IMR-90 (cell line): ENCODE data around the gene LDHD.

Experiments used
- BHLHE40 ChIP-seq: fragments of 150-350 bp; IDR thresholded peaks from 2 replicates; pipeline ENCODE4 v1.6.1; 2016; ENCODE audit warnings: mild to moderate bottlenecking, low read depth, low read length
- CEBPB ChIP-seq: IDR thresholded peaks from 2 replicates; pipeline ENCODE4 v1.6.1; 2012; ENCODE audit warnings: low read depth, low read length, improper control_type of control experiment
- FOS ChIP-seq: fragments of 150-350 bp; IDR thresholded peaks from 2 replicates; pipeline ENCODE4 v1.6.1; 2016; ENCODE audit warnings: low read depth, low read length
- MAFK ChIP-seq: IDR thresholded peaks from 2 replicates; pipeline ENCODE4 v1.6.1; 2012; ENCODE audit warnings: low read depth, low read length, improper control_type of control experiment
- MAZ ChIP-seq: IDR thresholded peaks from 2 replicates; pipeline ENCODE4 v1.6.1; 2012; ENCODE audit warnings: low read depth, mild to moderate bottlenecking, low read length, improper control_type of control experiment, moderate library complexity, borderline replicate concordance
- MXI1 ChIP-seq: IDR thresholded peaks from 2 replicates; pipeline ENCODE4 v1.6.1; 2012; ENCODE audit warnings: low read depth, mild to moderate bottlenecking, low read length, moderate library complexity, borderline replicate concordance
- POLR2A ChIP-seq: IDR thresholded peaks from 2 replicates; pipeline ENCODE4 v1.6.1; 2012; ENCODE audit warnings: mild to moderate bottlenecking, low read depth, low read length
- RAD21 ChIP-seq: IDR thresholded peaks from 2 replicates; pipeline ENCODE4 v1.6.1; 2012; ENCODE audit warnings: low read length, improper control_type of control experiment
- RCOR1 ChIP-seq: IDR thresholded peaks from 2 replicates; pipeline ENCODE4 v1.6.1; 2012; ENCODE audit warnings: mild to moderate bottlenecking, low read length, improper control_type of control experiment; ENCODE audit not compliant: insufficient replicate concordance
- RFX5 ChIP-seq: IDR thresholded peaks from 2 replicates; pipeline ENCODE4 v1.8.0; 2012; ENCODE audit warnings: low read depth, mild to moderate bottlenecking, low read length, moderate library complexity
- SMC3 ChIP-seq: fragments of 150-350 bp; IDR thresholded peaks from 2 replicates; pipeline ENCODE4 v1.6.1; 2016; ENCODE audit warnings: low read depth, mild to moderate bottlenecking, antibody characterized with exemption, low read length, moderate library complexity
- TF ChIP-seq, protein P1 (sequence below): conservative IDR thresholded peaks from 2 replicates; pipeline ENCODE4 v1.5.1; 2012; ENCODE audit warnings: mild to moderate bottlenecking, low read depth, low read length, improper control_type of control experiment
- TF ChIP-seq, protein P2 (sequence below): fragments of 150-350 bp; IDR thresholded peaks from 2 replicates; pipeline ENCODE4 v1.6.1; 2017; ENCODE audit warnings: mild to moderate bottlenecking, antibody characterized with exemption, low read length, low read depth
- TF ChIP-seq, protein P3 (sequence below): fragments of 150-350 bp; IDR thresholded peaks from 2 replicates; pipeline ENCODE4 v1.6.1; 2016; ENCODE audit warnings: low read depth, mild to moderate bottlenecking, low read length, moderate library complexity, borderline replicate concordance

DNA sequence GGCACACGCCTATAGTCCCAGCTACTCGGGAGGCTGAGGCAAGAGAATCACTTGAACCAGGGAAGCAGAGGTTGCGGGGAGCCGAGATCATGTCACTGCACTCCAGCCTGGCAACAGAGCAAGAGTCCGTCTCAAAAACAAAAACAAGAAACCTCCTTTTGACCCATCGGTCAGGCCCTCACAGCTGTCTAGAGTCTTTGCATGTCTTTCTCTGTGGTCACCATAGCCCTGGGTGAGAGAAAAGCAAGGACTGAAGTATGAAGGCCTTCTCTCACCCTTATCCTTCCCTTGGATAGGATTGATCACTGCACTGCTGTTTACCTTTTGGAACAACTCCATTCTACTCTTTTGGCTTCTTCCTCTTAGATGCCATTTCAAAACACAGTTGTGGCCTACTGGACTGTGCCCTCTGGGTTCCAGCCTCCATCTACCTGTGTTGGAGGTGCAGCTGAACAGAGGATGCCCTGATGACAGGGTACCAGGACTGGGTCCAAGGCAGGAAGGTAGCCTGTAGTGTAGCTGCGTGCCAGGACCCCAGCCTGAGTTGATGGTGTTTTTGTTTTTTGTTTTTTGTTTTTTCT lies 37.1 kb downstream of the LDHD start:
- TF ChIP-seq FOS (no peak), MXI1 (no peak), CEBPB (no peak), RAD21 (no peak), SMC3 (no peak), MAFK (no peak), POLR2A (no peak), MAZ (no peak), RFX5 (no peak), BHLHE40 (no peak), RCOR1 (no peak)
- TF ChIP-seq, protein P1, sequence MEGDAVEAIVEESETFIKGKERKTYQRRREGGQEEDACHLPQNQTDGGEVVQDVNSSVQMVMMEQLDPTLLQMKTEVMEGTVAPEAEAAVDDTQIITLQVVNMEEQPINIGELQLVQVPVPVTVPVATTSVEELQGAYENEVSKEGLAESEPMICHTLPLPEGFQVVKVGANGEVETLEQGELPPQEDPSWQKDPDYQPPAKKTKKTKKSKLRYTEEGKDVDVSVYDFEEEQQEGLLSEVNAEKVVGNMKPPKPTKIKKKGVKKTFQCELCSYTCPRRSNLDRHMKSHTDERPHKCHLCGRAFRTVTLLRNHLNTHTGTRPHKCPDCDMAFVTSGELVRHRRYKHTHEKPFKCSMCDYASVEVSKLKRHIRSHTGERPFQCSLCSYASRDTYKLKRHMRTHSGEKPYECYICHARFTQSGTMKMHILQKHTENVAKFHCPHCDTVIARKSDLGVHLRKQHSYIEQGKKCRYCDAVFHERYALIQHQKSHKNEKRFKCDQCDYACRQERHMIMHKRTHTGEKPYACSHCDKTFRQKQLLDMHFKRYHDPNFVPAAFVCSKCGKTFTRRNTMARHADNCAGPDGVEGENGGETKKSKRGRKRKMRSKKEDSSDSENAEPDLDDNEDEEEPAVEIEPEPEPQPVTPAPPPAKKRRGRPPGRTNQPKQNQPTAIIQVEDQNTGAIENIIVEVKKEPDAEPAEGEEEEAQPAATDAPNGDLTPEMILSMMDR, result no peak
- TF ChIP-seq, protein P2, sequence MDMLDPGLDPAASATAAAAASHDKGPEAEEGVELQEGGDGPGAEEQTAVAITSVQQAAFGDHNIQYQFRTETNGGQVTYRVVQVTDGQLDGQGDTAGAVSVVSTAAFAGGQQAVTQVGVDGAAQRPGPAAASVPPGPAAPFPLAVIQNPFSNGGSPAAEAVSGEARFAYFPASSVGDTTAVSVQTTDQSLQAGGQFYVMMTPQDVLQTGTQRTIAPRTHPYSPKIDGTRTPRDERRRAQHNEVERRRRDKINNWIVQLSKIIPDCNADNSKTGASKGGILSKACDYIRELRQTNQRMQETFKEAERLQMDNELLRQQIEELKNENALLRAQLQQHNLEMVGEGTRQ, result no peak
- TF ChIP-seq, protein P3, sequence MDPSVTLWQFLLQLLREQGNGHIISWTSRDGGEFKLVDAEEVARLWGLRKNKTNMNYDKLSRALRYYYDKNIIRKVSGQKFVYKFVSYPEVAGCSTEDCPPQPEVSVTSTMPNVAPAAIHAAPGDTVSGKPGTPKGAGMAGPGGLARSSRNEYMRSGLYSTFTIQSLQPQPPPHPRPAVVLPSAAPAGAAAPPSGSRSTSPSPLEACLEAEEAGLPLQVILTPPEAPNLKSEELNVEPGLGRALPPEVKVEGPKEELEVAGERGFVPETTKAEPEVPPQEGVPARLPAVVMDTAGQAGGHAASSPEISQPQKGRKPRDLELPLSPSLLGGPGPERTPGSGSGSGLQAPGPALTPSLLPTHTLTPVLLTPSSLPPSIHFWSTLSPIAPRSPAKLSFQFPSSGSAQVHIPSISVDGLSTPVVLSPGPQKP, result no peak
